GM23338 (cell line): ENCODE results near the gene ANGPTL2. TPM values are rescaled to one million over a fixed set of nuclear protein-coding genes. Genes with fewer than 3 reads are reported as not detected.

Experiments used
- ATAC-seq: fragments of 200-7000 bp; cut with Tn5 transposase; 3 replicates; pipeline ENCODE4 v1.9.1; 2020
- DNase-seq: peaks from one replicate; pipeline ENCODE4 v3.0.0-alpha.2; 2015; ENCODE audit warnings: low spot score
- H2AFZ ChIP-seq: fragments of 200-600 bp; sonication (generic); 2 replicates; pipeline ENCODE4 v1.8.0; 2016; ENCODE audit warnings: antibody characterized with exemption, mild to moderate bottlenecking, moderate library complexity
- H3F3A ChIP-seq: fragments of 200-600 bp; sonication (generic); replicated peaks from 2 replicates; pipeline ENCODE4 v1.8.0; 2017; ENCODE audit warnings: antibody characterized with exemption, mixed run types, low read depth
- H3K27ac ChIP-seq: fragments of 200-600 bp; sonication (generic); 2 replicates; pipeline ENCODE4 v1.6.1; 2016; ENCODE audit warnings: low read depth
- H3K27me3 ChIP-seq: fragments of 200-600 bp; sonication (generic); 2 replicates; pipeline ENCODE4 v1.8.0; 2016; ENCODE audit warnings: mild to moderate bottlenecking, mixed run types, moderate library complexity; ENCODE audit not compliant: insufficient read depth
- H3K36me3 ChIP-seq: fragments of 200-600 bp; sonication (generic); 2 replicates; pipeline ENCODE4 v1.8.0; 2016; ENCODE audit warnings: mild to moderate bottlenecking; ENCODE audit not compliant: insufficient read depth
- H3K4me1 ChIP-seq: fragments of 200-600 bp; sonication (generic); 2 replicates; pipeline ENCODE4 v1.8.0; 2016; ENCODE audit warnings: mild to moderate bottlenecking, moderate library complexity; ENCODE audit not compliant: insufficient read depth
- H3K4me2 ChIP-seq: fragments of 200-600 bp; sonication (generic); 2 replicates; pipeline ENCODE4 v1.7.1; 2017; ENCODE audit warnings: mixed run types
- H3K4me3 ChIP-seq: fragments of 200-600 bp; sonication (generic); 2 replicates; pipeline ENCODE4 v1.6.1; 2016; ENCODE audit warnings: mixed run types
- H3K79me2 ChIP-seq: fragments of 200-600 bp; sonication (generic); replicated peaks from 2 replicates; pipeline ENCODE4 v1.8.0; 2017; ENCODE audit warnings: mild to moderate bottlenecking; ENCODE audit not compliant: insufficient read depth
- H3K9me2 ChIP-seq: fragments of 200-600 bp; sonication (generic); 2 replicates; pipeline ENCODE4 v1.8.0; 2017; ENCODE audit not compliant: insufficient read depth
- H4K20me1 ChIP-seq: fragments of 200-600 bp; sonication (generic); replicated peaks from 2 replicates; pipeline ENCODE4 v1.8.0; 2017; ENCODE audit warnings: mild to moderate bottlenecking; ENCODE audit not compliant: insufficient read depth
- H3K27ac Mint-ChIP-seq: 2 replicates; pipeline ENCODE4 v1.8.0; 2020; ENCODE audit warnings: inconsistent platforms, mild to moderate bottlenecking, moderate library complexity, mixed read lengths
- H3K27me3 Mint-ChIP-seq: 3 replicates; pipeline ENCODE4 v1.8.0; 2022; ENCODE audit warnings: low read depth, mild to moderate bottlenecking, moderate library complexity, mixed read lengths, inconsistent platforms; ENCODE audit not compliant: insufficient read depth, poor library complexity
- H3K36me3 Mint-ChIP-seq: 3 replicates; pipeline ENCODE4 v1.8.0; 2021; ENCODE audit warnings: low read depth, mild to moderate bottlenecking, inconsistent platforms, moderate library complexity, mixed read lengths
- H3K4me1 Mint-ChIP-seq: 3 replicates; pipeline ENCODE4 v1.8.0; 2020; ENCODE audit warnings: mild to moderate bottlenecking, inconsistent platforms, mixed read lengths
- H3K4me3 Mint-ChIP-seq: 3 replicates; pipeline ENCODE4 v1.8.0; 2021; ENCODE audit warnings: moderate library complexity, mild to moderate bottlenecking, inconsistent platforms, mixed read lengths
- H3K9me3 Mint-ChIP-seq: 3 replicates; pipeline ENCODE4 v1.8.0; 2020; ENCODE audit warnings: moderate library complexity, mild to moderate bottlenecking, inconsistent platforms, mixed read lengths
- CREB1 ChIP-seq: fragments of 250-450 bp; sonication (Bioruptor Pico); IDR thresholded peaks from 2 replicates; pipeline ENCODE4 v1.5.0; 2020; ENCODE audit warnings: low read depth, mild to moderate bottlenecking, moderate library complexity
- EZH2 ChIP-seq: fragments of 200-600 bp; sonication (generic); IDR thresholded peaks from one replicate; pipeline ENCODE4 v1.8.0; 2017; ENCODE audit warnings: antibody characterized with exemption, mild to moderate bottlenecking, low read depth; ENCODE audit not compliant: unreplicated experiment
- JUNB ChIP-seq: IDR thresholded peaks from one replicate; pipeline ENCODE4 v1.6.1; 2016; ENCODE audit warnings: antibody characterized with exemption; ENCODE audit not compliant: unreplicated experiment
- NANOG ChIP-seq: IDR thresholded peaks from 2 replicates; pipeline ENCODE4 v1.6.1; 2016; ENCODE audit warnings: antibody characterized with exemption, borderline replicate concordance
- POLR2AphosphoS5 ChIP-seq: IDR thresholded peaks from 2 replicates; pipeline ENCODE4 v1.6.1; 2016; ENCODE audit warnings: antibody characterized with exemption, low read depth
- REST ChIP-seq: IDR thresholded peaks from one replicate; pipeline ENCODE4 v1.6.1; 2018; ENCODE audit warnings: antibody characterized with exemption; ENCODE audit not compliant: unreplicated experiment
- STAT1 ChIP-seq: IDR thresholded peaks from one replicate; pipeline ENCODE4 v1.6.1; 2016; ENCODE audit warnings: antibody characterized with exemption; ENCODE audit not compliant: unreplicated experiment
- ZNF114 ChIP-seq: fragments of 250-450 bp; sonication (Bioruptor Pico); IDR thresholded peaks from 2 replicates; pipeline ENCODE4 v1.5.0; 2020; ENCODE audit warnings: mild to moderate bottlenecking, moderate library complexity
- ZNF462 ChIP-seq: fragments of 250-450 bp; sonication (Bioruptor Pico); IDR thresholded peaks from 2 replicates; pipeline ENCODE4 v1.5.0; 2020; ENCODE audit warnings: mild to moderate bottlenecking, moderate library complexity
- polyA plus RNA-seq: library from polyadenylated mRNA; unstranded; fragments of >200 nt; fragmentation: Nextera tagmentation; extraction: Ambion mirVana; gene quantifications from 2 replicates; pipeline ENCODE4 v1.2.1, GENCODE V29; 2016
- total RNA-seq: library from RNA; depleted of rRNA; stranded (reverse); fragments of >200 nt; shearing (Covaris generic); gene quantifications from 2 replicates; pipeline ENCODE4 v1.2.3, GENCODE V29; 2014
- TF ChIP-seq, protein P1 (sequence below), 2 experiments: fragments of 200-600 bp in 1 of 2; sonication (generic) in 1 of 2; conservative IDR thresholded peaks; 2 replicates each; pipeline versions ENCODE4 v1.5.1 to v1.6.1; 2016 to 2017; ENCODE audit warnings: antibody characterized with exemption in 2 of 2, low read depth in 2 of 2, mild to moderate bottlenecking in 2 of 2, moderate library complexity in 1 of 2

Gene ANGPTL2
- total and polyA plus RNA-seq, 2 experiments from 2014 or later = 2.9 to 5.2 TPM

GRCh38 chr9:127056446-127056845 is 66.0 kb downstream of the ANGPTL2 start (continued):
- TF ChIP-seq ZNF462 (CRISPR knock-in tag) = no peak
- no peak for TF ChIP-seq REST

- Histone ChIP-seq H3K4me3 (no peak overlapping the region), H2AFZ (no peak overlapping the region), H3F3A (no peaks in the 10 kb centered on the region), H3K27me3 (no peaks in the 10 kb centered on the region), H3K27ac (no peak overlapping the region), H3K9me2 (no peaks in the 10 kb centered on the region), H3K36me3 (no peaks in the 10 kb centered on the region), H4K20me1 (0 out of 2 replicates have a peak, but pooled peaks cover 4% of the 10 kb centered on the region), H3K4me1 (no peaks in the 10 kb centered on the region), H3K79me2 (no peaks in the 10 kb centered on the region), H3K4me2 (no peak overlapping the region)
- Mint-ChIP-seq H3K4me3 (no peak overlapping the region), H3K36me3 (no peaks in the 10 kb centered on the region; the same call in 2 of the 3 replicates), H3K9me3 (no peaks in the 10 kb centered on the region), H3K27ac (no peak overlapping the region), H3K27me3 (peaks cover 2% of the 10 kb centered on the region), H3K4me1 (peaks cover 9% of the 10 kb centered on the region)
- ATAC-seq (no peak), DNase-seq (no peak)
- no peak for TF ChIP-seq POLR2AphosphoS5
- TF ChIP-seq EZH2 = no peak
- TF ChIP-seq NANOG = no peak
- no peak for TF ChIP-seq CREB1 (CRISPR knock-in tag)
- TF ChIP-seq, protein P1, sequence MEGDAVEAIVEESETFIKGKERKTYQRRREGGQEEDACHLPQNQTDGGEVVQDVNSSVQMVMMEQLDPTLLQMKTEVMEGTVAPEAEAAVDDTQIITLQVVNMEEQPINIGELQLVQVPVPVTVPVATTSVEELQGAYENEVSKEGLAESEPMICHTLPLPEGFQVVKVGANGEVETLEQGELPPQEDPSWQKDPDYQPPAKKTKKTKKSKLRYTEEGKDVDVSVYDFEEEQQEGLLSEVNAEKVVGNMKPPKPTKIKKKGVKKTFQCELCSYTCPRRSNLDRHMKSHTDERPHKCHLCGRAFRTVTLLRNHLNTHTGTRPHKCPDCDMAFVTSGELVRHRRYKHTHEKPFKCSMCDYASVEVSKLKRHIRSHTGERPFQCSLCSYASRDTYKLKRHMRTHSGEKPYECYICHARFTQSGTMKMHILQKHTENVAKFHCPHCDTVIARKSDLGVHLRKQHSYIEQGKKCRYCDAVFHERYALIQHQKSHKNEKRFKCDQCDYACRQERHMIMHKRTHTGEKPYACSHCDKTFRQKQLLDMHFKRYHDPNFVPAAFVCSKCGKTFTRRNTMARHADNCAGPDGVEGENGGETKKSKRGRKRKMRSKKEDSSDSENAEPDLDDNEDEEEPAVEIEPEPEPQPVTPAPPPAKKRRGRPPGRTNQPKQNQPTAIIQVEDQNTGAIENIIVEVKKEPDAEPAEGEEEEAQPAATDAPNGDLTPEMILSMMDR (conservative IDR thresholded peaks at IDR 0.05; ENCODE audit: low read depth in 2 of 2) = no peak
- no peak for TF ChIP-seq STAT1
- TF ChIP-seq ZNF114 (CRISPR knock-in tag) = no peak
- no peak for TF ChIP-seq JUNB
Observed at GRCh38 chr9:127055745-127056402, 66.6 kb downstream of the ANGPTL2 start.
